Activated naive CD4-positive, alpha-beta T cell treated with anti-CD3 and anti-CD28 coated beads, Interleukin-2, amount 10 ng/mL, durations not matched to agents 7 days and 5 days (primary cell): ENCODE results near the gene ATG14.
A peak's percentile ranks its signal among the peaks of the same experiment; 100 is the strongest.

Experiments
- CTCF ChIA-PET: fragments of 350-600 bp; sonication (Branson Sonifier 250); formaldehyde crosslinking; loops from one replicate; lab custom pipeline; 2021; ENCODE audit warnings: antibody characterized with exemption; lab: Charles Lee
- DNase-seq: peaks from one replicate; pipeline ENCODE4 v3.0.0-alpha.2; 2020
- H3K27ac Mint-ChIP-seq: one replicate; pipeline ENCODE4 v1.8.0; 2021; ENCODE audit warnings: mild to moderate bottlenecking, moderate library complexity, mixed read lengths
- H3K27me3 Mint-ChIP-seq: one replicate; pipeline ENCODE4 v1.8.0; 2021; ENCODE audit warnings: mild to moderate bottlenecking, mixed read lengths
- H3K36me3 Mint-ChIP-seq: one replicate; pipeline ENCODE4 v1.8.0; 2021; ENCODE audit warnings: mixed read lengths
- H3K4me1 Mint-ChIP-seq: one replicate; pipeline ENCODE4 v1.8.0; 2021; ENCODE audit warnings: mixed read lengths
- H3K4me3 Mint-ChIP-seq: one replicate; pipeline ENCODE4 v1.8.0; 2021; ENCODE audit warnings: mild to moderate bottlenecking, moderate library complexity, mixed read lengths
- H3K9me3 Mint-ChIP-seq: one replicate; pipeline ENCODE4 v1.8.0; 2021; ENCODE audit warnings: mixed read lengths

The ATG14 gene

DNA sequence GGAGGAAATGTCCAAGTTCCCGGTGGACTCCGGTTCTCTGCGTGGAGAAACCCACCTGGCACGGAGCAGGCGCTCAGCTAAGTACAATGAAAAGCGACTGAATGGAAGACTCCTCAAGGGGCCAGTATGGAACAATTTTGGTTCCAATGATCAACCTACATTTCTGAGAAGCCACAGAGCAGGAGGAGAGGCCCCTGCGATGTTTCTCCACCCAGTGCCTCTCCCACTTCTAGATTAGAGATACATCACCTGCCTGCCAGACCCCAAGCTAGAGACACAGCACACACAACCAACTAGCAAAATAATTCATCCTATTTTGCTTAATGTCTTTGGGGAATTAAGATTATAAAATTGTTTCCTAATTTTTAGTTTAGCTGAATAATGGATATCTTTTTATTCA lies 38.8 kb downstream of the ATG14 start:
- no peak for DNase-seq
- Mint-ChIP-seq H3K36me3 (peaks cover 33% of the 10 kb centered on the region), H3K9me3 (no peaks in the 10 kb centered on the region), H3K4me1 (peaks cover 38% of the 10 kb centered on the region), H3K27me3 (no peaks in the 10 kb centered on the region), H3K27ac (peak overlapping the region; percentile 42), H3K4me3 (no peak overlapping the region)
- CTCF ChIA-PET = interaction anchor here (1.5 to 1.6 kb wide), 2 partner anchors 13 to 19 kb away, joined by 3 to 11 read pairs; no protein-coding TSS in a partner anchor

DNA sequence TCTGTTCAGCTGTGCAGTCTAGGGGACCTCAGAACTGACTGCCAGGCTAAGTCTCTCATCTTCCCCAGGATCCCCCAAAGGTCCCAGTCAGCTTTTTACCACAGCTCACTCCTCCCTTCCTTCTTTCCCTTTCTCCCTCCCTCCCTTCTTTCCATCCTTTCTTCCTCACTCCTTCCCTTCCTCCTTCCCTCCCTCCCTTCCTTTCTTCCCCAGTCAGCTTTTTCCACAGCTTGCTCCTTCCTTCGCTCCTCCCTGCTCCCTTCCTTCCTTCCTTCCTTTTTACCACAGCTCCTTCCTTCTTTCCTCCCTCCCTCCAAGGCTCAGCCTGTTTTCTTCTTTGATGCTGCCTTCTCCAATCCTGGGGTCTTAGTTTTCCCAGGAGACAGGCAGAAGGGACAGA lies 39.2 kb downstream of the ATG14 start:
- Mint-ChIP-seq H3K27ac (no peak overlapping the region), H3K4me3 (no peak overlapping the region), H3K4me1 (peaks cover 38% of the 10 kb centered on the region), H3K27me3 (no peaks in the 10 kb centered on the region), H3K36me3 (peaks cover 36% of the 10 kb centered on the region), H3K9me3 (no peaks in the 10 kb centered on the region)
- CTCF ChIA-PET = interaction anchor here (1.5 to 1.6 kb wide), 2 partner anchors 14 to 18 kb away, joined by 3 to 11 read pairs; no protein-coding TSS in a partner anchor
- DNase-seq = no peak

DNA sequence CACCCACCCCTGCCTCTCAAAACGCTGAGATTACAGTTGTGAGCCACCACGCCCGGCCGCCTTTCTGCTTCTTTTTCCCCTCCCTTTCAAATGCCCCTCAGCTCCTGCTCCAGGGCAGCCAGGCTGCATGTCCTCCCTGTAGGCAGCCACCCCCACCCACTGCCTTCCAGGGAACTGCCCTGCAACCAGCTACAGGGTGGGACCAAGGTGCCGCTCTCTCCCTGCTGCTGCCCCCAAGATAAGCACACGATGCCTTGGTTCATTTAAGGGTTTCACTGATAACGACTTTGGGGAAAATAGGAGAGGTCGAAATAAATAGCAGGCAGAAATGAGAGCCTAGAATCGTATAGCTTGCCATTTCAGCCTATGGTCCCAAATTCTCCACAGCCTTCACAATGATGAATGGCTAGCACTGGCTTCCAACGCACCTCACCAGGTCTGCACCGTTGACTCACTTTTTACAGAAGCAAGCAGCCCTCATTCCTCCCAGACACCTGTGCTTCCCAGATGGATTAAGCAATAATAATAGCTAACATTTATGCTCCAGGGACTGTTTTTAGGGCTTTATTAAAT lies 40.7 kb downstream of the ATG14 start:
- no peaks in the 10 kb centered on the region for H3K9me3 Mint-ChIP-seq
- peaks cover 38% of the 10 kb centered on the region for H3K4me1 Mint-ChIP-seq
- H3K36me3 Mint-ChIP-seq = peaks cover 31% of the 10 kb centered on the region
- CTCF ChIA-PET = interaction anchor here (0.7 kb wide), 1 partner anchor 15 kb away, joined by 3 read pairs; no protein-coding TSS in a partner anchor
- no peak overlapping the region for H3K27ac Mint-ChIP-seq
- no peak overlapping the region for H3K4me3 Mint-ChIP-seq
- no peaks in the 10 kb centered on the region for H3K27me3 Mint-ChIP-seq
- DNase-seq = no peak

DNA sequence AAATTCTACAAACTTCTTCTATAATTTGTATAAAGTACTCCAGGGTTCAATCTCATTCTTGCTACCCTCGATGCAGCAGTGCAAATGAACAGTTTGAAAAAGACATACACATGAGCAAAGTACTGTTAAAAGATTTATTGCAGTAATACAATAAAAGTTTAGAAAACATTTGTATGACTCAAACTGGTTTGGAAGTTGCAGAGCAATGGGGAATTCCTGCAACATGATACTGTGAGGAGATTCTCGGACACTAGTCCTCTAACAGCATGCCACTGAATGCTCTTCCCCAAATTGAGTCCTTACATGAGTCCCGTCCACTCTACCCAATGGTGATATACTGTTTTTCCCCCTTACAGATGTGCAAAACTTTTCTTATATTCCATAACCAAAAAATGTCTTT lies 45.4 kb downstream of the ATG14 start:
- Mint-ChIP-seq H3K4me3 (no peak overlapping the region), H3K36me3 (peaks cover 32% of the 10 kb centered on the region), H3K4me1 (no peaks in the 10 kb centered on the region), H3K27ac (peak overlapping the region; percentile 42), H3K9me3 (no peaks in the 10 kb centered on the region), H3K27me3 (no peaks in the 10 kb centered on the region)
- no peak for DNase-seq
- CTCF ChIA-PET = no interaction called here

DNA sequence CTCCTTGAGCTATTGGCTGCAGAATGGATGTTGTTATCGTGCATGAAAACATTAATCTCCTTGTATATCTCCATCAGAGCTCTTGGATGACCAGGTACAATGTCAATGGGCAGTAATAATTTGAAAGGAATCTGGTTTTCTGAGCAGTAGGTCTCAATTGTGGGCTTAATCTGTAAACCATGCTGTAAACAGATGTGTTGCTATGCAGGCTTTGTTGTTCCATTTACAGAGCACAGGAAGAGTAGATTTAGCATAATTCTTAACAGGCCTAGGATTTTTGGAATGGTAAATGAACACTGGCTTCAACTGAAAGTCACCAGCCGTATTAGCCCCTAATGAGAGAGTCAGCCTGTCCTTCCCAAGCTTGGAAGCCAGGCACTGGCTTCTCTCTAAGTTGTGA lies 50.4 kb downstream of the ATG14 start:
- Mint-ChIP-seq H3K9me3 (no peaks in the 10 kb centered on the region), H3K4me3 (no peak overlapping the region), H3K4me1 (peaks cover 4% of the 10 kb centered on the region), H3K27ac (no peak overlapping the region), H3K36me3 (peaks cover 15% of the 10 kb centered on the region), H3K27me3 (no peaks in the 10 kb centered on the region)
- no peak for DNase-seq
- CTCF ChIA-PET = interaction anchor here (1.7 kb wide), 1 partner anchor 91 kb away, joined by 9 read pairs; the partner anchor contains the start of gene FBXO34

DNA sequence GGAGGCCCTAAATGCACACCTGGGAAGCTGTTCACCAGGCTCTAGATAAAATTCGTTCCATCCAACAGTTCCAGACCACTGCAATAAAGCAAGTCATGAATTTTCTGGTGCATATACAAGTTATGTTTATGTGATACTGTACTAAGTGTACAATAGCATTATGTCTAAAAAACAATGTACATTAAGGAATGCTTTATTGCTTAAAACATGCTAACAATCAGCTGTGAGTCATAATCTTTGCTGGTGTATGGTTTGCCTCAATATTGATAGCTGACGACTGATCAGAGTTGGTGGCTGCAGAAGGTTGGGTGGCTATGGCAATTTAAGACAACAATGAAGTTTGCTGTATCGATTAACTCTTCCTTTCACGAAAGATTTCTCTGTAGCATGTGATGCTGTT lies 52.3 kb downstream of the ATG14 start:
- no peaks in the 10 kb centered on the region for H3K9me3 Mint-ChIP-seq
- H3K27ac Mint-ChIP-seq = no peak overlapping the region
- peaks cover 13% of the 10 kb centered on the region for H3K36me3 Mint-ChIP-seq
- no peak overlapping the region for H3K4me3 Mint-ChIP-seq
- H3K27me3 Mint-ChIP-seq = no peaks in the 10 kb centered on the region
- CTCF ChIA-PET = interaction anchor here (1.1 to 1.6 kb wide), 3 partner anchors 9 to 147 kb away, joined by 4 to 5 read pairs (median 4); no protein-coding TSS in a partner anchor
- H3K4me1 Mint-ChIP-seq = peaks cover 8% of the 10 kb centered on the region
- no peak for DNase-seq

DNA sequence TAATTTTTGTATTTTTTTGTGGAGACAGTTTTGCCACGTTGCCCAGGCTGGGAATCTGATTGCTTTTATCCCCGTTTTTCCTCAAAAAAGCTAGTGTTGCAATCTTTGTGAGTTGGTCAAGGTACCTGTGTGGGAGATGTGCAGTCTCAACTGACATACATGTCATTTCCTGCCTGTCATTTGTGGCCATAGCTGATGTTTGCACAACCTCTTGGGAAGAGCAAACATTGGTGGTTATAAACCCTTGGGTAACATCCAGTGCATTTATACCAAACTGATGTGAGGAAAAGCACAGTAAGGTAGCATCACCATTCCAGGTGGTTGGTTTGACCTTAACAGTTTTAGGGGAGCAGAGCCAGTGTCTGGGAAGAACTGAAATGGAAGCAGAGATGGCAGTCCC lies 54.7 kb downstream of the ATG14 start:
- no peak for DNase-seq
- CTCF ChIA-PET = interaction anchor here (0.6 to 10.9 kb wide), 7 partner anchors 18 to 144 kb away, joined by 3 to 139 read pairs (median 29); partner anchors contain the start of gene FBXO34
- no peaks in the 10 kb centered on the region for H3K9me3 Mint-ChIP-seq
- H3K27ac Mint-ChIP-seq = no peak overlapping the region
- H3K27me3 Mint-ChIP-seq = no peaks in the 10 kb centered on the region
- no peak overlapping the region for H3K4me3 Mint-ChIP-seq
- H3K4me1 Mint-ChIP-seq = peaks cover 22% of the 10 kb centered on the region
- H3K36me3 Mint-ChIP-seq = peaks cover 7% of the 10 kb centered on the region

DNA sequence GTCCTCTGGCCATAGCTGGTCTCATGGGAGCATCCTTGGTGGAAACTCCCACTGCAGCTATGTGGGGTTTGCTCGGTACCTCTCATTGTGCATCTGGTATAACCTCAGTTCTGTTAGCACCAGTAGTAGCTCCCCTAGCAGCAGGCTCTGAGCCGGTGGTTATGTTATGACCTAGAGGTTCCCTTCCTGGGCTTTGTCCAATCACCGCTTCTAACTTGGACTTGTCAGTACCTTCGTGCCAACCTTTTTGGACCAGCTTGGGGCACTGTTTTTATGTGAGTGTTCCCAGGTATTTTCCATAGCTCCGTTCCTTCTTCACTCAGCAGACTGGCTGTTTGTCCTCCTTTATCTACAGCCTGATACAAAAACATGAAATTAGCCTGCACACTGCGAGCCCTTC lies 55.7 kb downstream of the ATG14 start:
- Mint-ChIP-seq H3K36me3 (peaks cover 8% of the 10 kb centered on the region), H3K4me3 (no peak overlapping the region), H3K4me1 (peaks cover 22% of the 10 kb centered on the region), H3K27me3 (no peaks in the 10 kb centered on the region), H3K27ac (no peak overlapping the region), H3K9me3 (no peaks in the 10 kb centered on the region)
- DNase-seq = no peak
- CTCF ChIA-PET = interaction anchor here (0.7 to 10.9 kb wide), 11 partner anchors 15 to 143 kb away, joined by 3 to 139 read pairs (median 11); partner anchors contain the start of gene FBXO34

DNA sequence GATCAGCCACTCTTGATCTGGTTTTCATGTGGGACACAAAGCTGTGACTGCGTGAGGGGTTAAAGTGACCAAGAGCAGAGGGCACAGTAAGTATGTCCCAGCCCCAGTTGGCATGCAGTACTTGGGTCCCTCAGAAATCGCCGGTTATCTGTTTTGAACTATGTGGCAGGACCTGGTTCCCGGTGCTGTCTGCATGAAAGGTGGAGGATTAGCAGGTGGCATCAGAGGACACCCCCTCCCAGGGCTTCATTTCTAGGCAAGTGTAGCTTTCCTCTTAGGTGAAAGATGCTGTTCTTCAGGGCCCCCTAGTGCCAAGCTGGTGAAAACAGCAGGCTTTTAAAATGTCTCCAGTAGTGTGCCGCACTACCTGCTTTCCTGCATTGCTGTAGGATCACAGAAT lies 57.1 kb downstream of the ATG14 start:
- Mint-ChIP-seq H3K4me3 (no peak overlapping the region), H3K36me3 (peaks cover 15% of the 10 kb centered on the region), H3K4me1 (peaks cover 25% of the 10 kb centered on the region), H3K9me3 (no peaks in the 10 kb centered on the region), H3K27ac (peak overlapping the region; percentile 88), H3K27me3 (no peaks in the 10 kb centered on the region)
- CTCF ChIA-PET = interaction anchor here (0.6 to 10.9 kb wide), 38 partner anchors 8 to 1120 kb away, joined by 3 to 139 read pairs (median 5); partner anchors contain the start of genes ATG14, DLGAP5 and FBXO34
- DNase-seq = peak; percentile 76

DNA sequence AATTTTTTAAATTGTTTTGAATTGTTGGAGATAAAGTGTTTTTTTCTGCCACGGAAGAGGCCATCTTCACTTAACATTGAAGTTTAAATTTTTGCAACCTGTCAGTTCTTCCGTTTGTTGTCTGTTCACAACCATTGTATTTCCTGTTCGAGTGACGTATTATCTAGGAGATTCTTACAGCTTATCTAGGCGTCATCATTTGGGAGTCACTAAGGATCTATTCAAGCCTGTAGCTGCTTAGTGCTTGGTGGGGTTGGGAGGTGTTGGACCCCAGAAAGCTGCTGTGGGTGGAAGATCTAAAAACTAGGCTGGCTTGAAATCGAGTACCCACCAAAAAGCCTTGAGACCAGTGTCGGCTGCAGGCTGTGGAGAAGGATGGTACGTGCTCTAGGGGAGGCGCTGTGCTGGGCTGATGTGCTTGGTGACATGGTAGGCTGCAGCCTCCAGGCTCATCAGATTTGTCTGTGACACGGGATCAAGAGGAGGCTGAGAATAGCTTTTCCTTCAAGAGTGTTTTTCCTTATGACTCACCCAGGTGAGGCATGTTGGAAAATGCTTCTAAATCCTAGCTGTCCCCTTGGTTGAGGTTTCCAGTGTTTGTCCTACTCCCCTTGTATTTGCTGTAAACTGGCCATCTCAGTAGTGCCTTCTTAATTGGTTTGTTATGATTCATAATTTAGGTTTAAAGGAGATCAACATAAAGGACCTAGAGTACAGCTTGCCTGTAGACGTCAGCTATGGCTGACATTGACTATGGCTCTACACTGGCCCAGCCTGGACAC lies 57.8 kb downstream of the ATG14 start:
- peaks cover 15% of the 10 kb centered on the region for H3K36me3 Mint-ChIP-seq
- DNase-seq = no peak
- H3K4me1 Mint-ChIP-seq = peaks cover 30% of the 10 kb centered on the region
- peak overlapping the region; percentile 88 for H3K27ac Mint-ChIP-seq
- no peaks in the 10 kb centered on the region for H3K9me3 Mint-ChIP-seq
- H3K4me3 Mint-ChIP-seq = peak overlapping the region; percentile 42
- H3K27me3 Mint-ChIP-seq = no peaks in the 10 kb centered on the region
- CTCF ChIA-PET = interaction anchor here (0.6 to 10.9 kb wide), 37 partner anchors 8 to 1121 kb away, joined by 3 to 139 read pairs (median 5); partner anchors contain the start of genes ATG14, DLGAP5 and FBXO34

DNA sequence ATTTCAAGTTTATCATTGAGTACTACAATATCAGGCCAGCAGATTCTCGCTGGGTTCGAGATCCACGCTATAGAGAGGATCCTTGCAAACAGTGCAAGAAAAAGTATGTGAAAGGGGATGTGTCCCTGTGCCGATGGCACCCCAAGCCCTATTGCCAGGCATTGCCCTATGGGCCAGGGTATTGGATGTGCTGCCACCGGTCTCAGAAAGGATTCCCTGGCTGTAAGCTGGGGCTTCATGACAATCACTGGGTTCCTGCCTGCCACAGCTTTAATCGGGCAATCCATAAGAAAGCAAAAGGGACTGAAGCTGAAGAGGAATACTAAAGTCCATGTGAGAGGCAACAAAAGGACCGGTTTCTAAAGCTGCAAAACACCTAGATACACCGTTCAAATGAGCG lies 59.4 kb downstream of the ATG14 start:
- DNase-seq = no peak
- CTCF ChIA-PET = interaction anchor here (0.6 to 10.9 kb wide), 6 partner anchors 11 to 107 kb away, joined by 3 to 139 read pairs (median 8); partner anchors contain the start of gene FBXO34
- H3K27ac Mint-ChIP-seq = no peak overlapping the region

DNA sequence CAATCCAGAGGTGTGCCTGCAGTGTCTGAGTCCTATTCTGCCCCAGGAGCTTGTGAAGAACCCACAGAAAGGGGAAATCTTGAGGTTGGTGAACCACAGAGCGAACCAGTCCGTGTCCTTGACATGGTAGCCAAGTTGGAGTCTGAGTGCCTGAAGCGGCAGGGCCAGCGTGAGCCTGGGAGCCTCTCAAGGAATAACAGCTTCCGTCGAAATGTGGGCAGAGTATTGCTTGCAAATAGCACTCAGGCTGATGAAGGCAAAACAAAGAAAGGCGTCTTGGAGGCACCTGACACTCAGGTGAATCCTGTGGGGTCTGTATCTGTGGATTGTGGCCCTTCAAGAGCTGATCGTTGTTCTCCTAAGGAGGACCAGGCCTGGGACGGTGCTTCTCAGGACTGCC lies 60.5 kb downstream of the ATG14 start:
- Mint-ChIP-seq H3K9me3 (no peaks in the 10 kb centered on the region), H3K36me3 (peaks cover 15% of the 10 kb centered on the region), H3K4me1 (peaks cover 37% of the 10 kb centered on the region), H3K27me3 (no peaks in the 10 kb centered on the region), H3K4me3 (no peak overlapping the region), H3K27ac (no peak overlapping the region)
- DNase-seq = no peak
- CTCF ChIA-PET = interaction anchor here (1.0 to 10.9 kb wide), 4 partner anchors 13 to 106 kb away, joined by 3 to 139 read pairs (median 6); partner anchors contain the start of gene FBXO34

More for the DNA sequence above, 59.4 kb downstream of the ATG14 start:
- H3K27me3 Mint-ChIP-seq = no peaks in the 10 kb centered on the region
- peaks cover 15% of the 10 kb centered on the region for H3K36me3 Mint-ChIP-seq
- peaks cover 40% of the 10 kb centered on the region for H3K4me1 Mint-ChIP-seq
- no peak overlapping the region for H3K4me3 Mint-ChIP-seq
- H3K9me3 Mint-ChIP-seq = no peaks in the 10 kb centered on the region

DNA sequence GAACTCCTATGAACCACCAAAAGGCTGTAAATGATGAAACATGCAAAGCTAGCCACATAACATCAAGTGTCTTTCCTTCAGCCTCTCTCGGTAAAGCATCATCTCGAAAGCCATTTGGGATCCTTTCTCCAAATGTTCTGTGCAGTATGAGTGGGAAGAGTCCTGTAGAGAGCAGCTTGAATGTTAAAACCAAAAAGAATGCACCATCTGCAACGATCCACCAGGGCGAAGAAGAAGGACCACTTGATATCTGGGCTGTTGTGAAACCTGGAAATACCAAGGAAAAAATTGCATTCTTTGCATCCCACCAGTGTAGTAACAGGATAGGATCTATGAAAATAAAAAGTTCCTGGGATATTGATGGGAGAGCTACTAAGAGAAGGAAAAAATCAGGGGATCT lies 61.2 kb downstream of the ATG14 start:
- Mint-ChIP-seq H3K4me1 (peaks cover 37% of the 10 kb centered on the region), H3K27ac (no peak overlapping the region), H3K9me3 (no peaks in the 10 kb centered on the region), H3K4me3 (no peak overlapping the region), H3K27me3 (no peaks in the 10 kb centered on the region), H3K36me3 (peaks cover 15% of the 10 kb centered on the region)
- CTCF ChIA-PET = interaction anchor here (1.0 to 10.9 kb wide), 4 partner anchors 12 to 78 kb away, joined by 3 to 139 read pairs (median 4); partner anchors contain the start of gene FBXO34
- DNase-seq = no peak

DNA sequence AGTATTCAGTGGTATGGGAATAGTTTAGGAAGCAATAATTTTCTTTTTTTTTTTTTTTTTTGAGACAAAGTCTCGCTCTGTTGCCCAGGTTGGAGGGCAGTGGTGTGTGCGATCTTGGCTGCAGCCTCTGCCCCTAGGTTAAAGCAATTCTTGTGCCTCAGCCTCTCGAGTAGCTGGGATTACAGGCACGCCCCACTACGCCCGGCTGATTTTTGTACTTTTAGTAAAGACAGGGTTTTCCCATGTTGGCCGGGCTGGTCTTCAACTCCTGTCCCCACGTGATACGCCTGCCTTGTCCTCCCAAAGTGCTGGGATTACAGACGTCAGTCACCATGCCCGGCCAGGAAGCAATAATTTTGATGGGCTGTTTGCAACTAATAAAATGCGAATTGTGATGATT lies 62.1 kb downstream of the ATG14 start:
- Mint-ChIP-seq H3K36me3 (peaks cover 16% of the 10 kb centered on the region), H3K27me3 (no peaks in the 10 kb centered on the region), H3K4me1 (peaks cover 34% of the 10 kb centered on the region), H3K27ac (no peak overlapping the region), H3K9me3 (no peaks in the 10 kb centered on the region), H3K4me3 (no peak overlapping the region)
- no peak for DNase-seq
- CTCF ChIA-PET = interaction anchor here (0.9 to 10.9 kb wide), 3 partner anchors 14 to 78 kb away, joined by 3 to 139 read pairs (median 3); partner anchors contain the start of gene FBXO34
